Fibroblast of villous mesenchyme (primary cell): ENCODE measurements around the gene NAXE. TPM values are rescaled to one million over a fixed set of nuclear protein-coding genes. Genes with fewer than 3 reads are reported as not detected.

ENCODE experiments used
- DNase-seq: peaks from one replicate; pipeline ENCODE4 v3.0.0-alpha.2; 2010; ENCODE audit warnings: low read depth
- H3K4me3 ChIP-seq: 2 replicates; pipeline ENCODE4 v1.5.1; 2011; ENCODE audit warnings: low read depth, mild to moderate bottlenecking, low read length
- total RNA-seq: library from RNA; depleted of rRNA; stranded (reverse); fragments of >200 nt; gene quantifications from 2 replicates; pipeline ENCODE4 v1.2.3, GENCODE V29; 2012
- TF ChIP-seq, protein P1 (sequence below): IDR thresholded peaks from 2 replicates; pipeline ENCODE4 v1.5.1; 2012; ENCODE audit warnings: low read depth, mild to moderate bottlenecking, low read length; ENCODE audit not compliant: insufficient read depth

Gene NAXE
- total RNA-seq, 1 donor: 67.8 TPM

DNA sequence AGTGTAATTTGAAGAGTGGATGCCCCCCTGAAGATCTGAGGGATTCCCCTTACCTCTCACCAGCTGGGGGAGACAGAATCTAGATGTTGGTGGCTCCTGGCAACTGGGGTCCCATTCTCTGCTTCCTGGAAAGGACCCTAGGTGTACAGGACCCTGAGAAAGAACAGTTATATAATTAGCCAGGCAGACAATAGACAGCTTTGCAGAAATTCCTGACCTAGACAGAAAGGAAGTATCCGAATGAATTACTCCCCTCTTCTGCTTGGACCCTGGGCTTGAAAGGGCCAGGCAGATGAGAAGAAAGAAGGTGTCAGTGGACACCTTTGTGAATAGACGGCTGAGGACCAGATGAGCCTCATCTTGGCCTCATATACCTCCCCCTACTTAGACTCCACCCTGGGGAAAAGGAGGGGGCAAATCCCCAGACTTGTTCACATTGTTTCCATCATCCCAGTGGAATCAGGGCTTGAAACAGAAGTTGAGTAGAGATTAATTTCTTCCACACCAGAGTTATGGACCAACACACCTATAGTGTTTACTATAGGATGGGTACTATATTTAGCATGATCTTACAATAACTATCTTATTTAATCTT lies 17.4 kb upstream of the NAXE start:
- DNase-seq: no peak
- TF ChIP-seq, protein P1, sequence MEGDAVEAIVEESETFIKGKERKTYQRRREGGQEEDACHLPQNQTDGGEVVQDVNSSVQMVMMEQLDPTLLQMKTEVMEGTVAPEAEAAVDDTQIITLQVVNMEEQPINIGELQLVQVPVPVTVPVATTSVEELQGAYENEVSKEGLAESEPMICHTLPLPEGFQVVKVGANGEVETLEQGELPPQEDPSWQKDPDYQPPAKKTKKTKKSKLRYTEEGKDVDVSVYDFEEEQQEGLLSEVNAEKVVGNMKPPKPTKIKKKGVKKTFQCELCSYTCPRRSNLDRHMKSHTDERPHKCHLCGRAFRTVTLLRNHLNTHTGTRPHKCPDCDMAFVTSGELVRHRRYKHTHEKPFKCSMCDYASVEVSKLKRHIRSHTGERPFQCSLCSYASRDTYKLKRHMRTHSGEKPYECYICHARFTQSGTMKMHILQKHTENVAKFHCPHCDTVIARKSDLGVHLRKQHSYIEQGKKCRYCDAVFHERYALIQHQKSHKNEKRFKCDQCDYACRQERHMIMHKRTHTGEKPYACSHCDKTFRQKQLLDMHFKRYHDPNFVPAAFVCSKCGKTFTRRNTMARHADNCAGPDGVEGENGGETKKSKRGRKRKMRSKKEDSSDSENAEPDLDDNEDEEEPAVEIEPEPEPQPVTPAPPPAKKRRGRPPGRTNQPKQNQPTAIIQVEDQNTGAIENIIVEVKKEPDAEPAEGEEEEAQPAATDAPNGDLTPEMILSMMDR: no peak
- no peak overlapping the region for H3K4me3 ChIP-seq

DNA sequence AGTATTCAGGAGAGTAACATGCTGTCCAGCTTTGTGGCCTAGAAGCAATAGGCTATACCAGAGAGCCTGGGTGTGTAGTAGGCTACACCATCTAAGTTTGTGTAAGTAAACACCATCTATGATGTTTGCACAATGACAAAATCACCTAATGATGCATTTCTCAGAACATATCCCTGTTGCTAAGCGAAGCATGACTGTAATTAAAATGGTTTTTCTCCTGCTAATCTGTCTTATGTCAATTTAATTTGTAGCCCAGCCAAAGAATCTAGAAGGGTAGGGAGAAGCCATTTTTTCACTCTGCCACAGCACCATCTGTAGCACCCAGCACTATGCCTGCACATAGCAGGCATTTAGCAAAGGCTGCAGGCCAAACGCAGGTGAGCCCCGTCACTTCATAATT lies 14.0 kb upstream of the NAXE start:
- no peak overlapping the region for H3K4me3 ChIP-seq
- no peak for DNase-seq
- TF ChIP-seq, protein P1: no peak

DNA sequence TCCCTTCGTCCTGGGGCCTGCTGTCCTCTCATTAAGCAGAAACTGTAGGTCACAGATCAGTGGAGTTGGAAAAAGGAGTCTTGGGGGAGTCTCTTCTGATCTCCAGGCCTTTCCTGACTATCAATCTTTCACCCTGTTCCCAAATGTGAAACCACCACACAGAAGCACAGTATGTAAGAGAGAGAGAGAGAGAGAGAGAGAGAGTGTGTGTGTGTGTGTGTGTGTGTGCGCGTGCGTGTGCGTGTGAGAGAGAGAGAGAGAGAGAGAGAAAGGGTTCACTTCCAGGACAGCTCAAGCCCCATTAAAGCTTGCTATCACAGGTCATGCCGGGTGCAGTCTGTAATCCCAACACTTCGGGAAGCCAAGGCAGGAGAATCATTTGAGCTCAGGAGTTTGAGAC lies 13.5 kb upstream of the NAXE start:
- TF ChIP-seq, protein P1: no peak
- no peak overlapping the region for H3K4me3 ChIP-seq
- no peak for DNase-seq

DNA sequence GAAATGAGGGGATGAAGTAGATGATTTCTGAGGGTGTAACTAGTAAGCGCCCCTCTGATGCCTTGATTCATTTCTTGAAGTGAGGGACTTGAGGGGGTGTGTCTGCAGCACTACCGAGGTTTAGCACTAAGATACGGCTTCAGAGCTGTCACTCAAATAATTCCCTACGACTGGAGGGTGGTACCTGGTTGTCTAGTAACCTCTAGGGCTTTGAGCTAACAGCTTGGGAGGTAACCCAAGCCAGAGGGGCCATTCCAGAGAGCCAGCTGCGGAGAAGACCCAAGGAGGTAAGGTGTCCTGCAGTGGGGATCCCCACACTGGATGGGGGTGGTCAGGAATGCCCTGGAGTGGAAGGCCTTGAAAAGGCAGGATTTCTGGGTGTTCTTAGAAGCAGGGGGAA lies 12.1 kb upstream of the NAXE start, which contains the start of gene TTC24:
TSS of gene TTC24 (plus strand) at position 252 of the 400 bp plus-strand sequence. CDS start 1,642 bp downstream, outside the sequence.
- TF ChIP-seq, protein P1: no peak
- no peak for DNase-seq
- no peak within 1 kb of the TSS for H3K4me3 ChIP-seq

DNA sequence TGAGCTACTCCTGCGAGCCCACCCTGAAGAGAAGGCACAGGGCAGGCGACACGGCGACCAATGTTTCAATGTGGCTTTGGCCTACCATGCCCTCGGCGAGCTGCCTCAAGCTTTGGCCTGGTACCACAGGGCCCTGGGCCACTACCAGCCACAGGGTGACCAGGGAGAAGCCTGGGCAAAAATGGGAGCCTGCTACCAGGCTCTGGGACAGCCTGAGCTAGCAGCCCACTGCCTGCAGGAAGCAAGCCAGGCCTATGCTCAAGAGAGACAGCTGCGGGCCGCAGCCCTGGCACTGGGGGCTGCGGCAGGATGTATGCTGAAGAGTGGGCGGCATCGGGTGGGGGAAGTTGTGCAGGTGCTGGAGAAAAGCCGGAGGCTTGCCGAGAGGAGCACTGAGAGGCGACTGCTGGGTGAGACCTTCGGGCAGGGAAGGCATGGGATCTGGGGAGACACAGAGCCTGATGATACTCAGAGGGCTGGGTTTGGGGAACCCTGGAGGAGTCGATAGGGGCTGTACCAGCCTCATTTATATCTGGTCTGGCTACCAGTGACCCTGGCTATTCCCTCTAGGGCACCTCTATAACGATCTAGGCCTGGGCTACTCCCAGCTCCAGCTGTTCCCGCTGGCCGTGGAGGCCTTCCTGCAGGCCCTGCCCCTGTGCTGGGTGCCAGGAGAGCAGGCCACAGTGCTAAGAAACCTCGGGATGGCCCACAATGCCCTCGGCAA lies 9.8 kb upstream of the NAXE start:
- TF ChIP-seq, protein P1: no peak
- DNase-seq: no peak

DNA sequence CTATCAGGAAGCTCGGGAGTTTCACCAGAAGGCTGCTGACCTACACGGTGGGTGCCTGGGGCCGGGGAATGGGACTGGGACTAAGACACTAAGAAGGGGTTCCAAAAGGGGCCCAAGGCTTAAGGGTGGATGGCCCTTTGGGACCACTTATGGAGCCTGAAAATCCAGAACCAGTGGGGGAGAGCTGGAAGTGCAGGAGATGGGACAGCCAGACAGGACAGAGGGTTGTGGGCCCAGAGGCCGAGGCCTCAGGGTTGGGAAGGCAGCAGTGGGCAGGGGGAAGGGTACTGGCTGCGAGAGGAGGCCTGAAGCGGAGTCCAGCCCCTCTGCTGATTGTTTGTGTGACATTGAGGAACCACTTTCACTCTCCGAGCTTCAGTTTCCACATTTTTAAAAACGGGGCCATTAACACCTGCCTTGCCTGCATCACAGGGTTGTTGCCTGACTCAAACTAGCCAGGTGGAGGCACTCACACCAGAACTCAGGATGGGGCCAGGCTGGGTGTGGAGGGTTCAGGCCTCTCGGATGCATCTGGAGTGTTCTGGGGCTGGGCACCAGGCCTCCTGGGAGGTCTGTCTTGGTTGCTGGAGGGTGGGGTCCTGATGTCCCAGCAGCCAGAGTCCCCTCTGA lies 9.1 kb upstream of the NAXE start:
- DNase-seq: no peak
- H3K4me3 ChIP-seq: no peak overlapping the region
- TF ChIP-seq, protein P1: no peak

More for the DNA sequence above, 9.8 kb upstream of the NAXE start:
- no peak overlapping the region for H3K4me3 ChIP-seq
